ENCODE data around the gene ADGRB2.

ADGRB2 gene

DNA sequence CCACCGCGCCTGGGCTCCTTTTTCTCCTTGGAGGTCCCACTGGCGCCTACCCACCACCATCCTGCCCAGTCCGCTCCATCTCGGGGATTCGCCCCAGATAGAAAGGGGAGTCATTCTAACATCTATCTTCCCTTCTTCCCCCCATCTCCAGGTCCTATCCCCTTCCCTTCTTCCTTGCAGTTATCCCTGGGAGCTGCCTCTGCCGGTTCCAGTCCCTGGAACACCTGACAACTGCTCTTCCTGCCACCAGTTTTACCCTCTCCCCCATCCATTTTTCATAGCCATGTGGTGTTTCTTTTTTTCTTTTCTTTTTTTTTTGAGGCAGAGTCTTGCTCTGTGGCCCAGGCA is 48.3 kb downstream of the ADGRB2 start:
- Histone ChIP-seq H3K4me3 (ENCODE audit: low read depth, low read length) (no peak overlapping the region), H3K9me3 (ENCODE audit: control insufficient read depth, insufficient read depth, low read depth, low read length) (no peaks in the 10 kb centered on the region), H3K4me1 (ENCODE audit: control insufficient read depth, insufficient read depth, low read length) (no peaks in the 10 kb centered on the region), H3K27ac (ENCODE audit: extremely low read depth, low read depth, low read length) (no peak overlapping the region), H3K36me3 (ENCODE audit: control insufficient read depth in 2 of 2, insufficient read depth in 1 of 2, low read length in 2 of 2) (no peaks in the 10 kb centered on the region)
- POLR2A ChIA-PET = interaction anchor here (0.9 to 1.0 kb wide), 2 partner anchors 14 to 52 kb away, joined by 3 read pairs; no protein-coding TSS in a partner anchor
- CTCF ChIA-PET = interaction anchor here (0.6 to 7.7 kb wide), 31 partner anchors 8 to 342 kb away, joined by 3 to 77 read pairs (median 5); partner anchors contain the start of gene COL16A1
- peak; percentile 45; the same call in 1 of the 2 replicates for TF ChIP-seq ZBTB17 (tag by site-specific recombination; IDR thresholded peaks at IDR 0.05)
- no peak for TF ChIP-seq FEZF1 (tag by site-specific recombination; IDR thresholded peaks at IDR 0.05)
- peak; percentile 20; the same call in 1 of the 2 replicates for TF ChIP-seq ZNF341 (tag by site-specific recombination; IDR thresholded peaks at IDR 0.05; ENCODE audit: low read depth)
- TF ChIP-seq KLF10 (tag by site-specific recombination; IDR thresholded peaks at IDR 0.05) = no peak
- TF ChIP-seq ZNF10 (tag by site-specific recombination; IDR thresholded peaks at IDR 0.05) = no peak
- peak; percentile 90 for TF ChIP-seq ZNF366 (tag by site-specific recombination; conservative IDR thresholded peaks at IDR 0.05)
- 0 out of 2 replicates have a peak, but pooled peaks have one; percentile 33 for TF ChIP-seq ZBTB48 (tag by site-specific recombination; IDR thresholded peaks at IDR 0.05)
- TF ChIP-seq SP3 (tag by site-specific recombination; IDR thresholded peaks at IDR 0.05) = no peak
- TF ChIP-seq ZNF37A (tag by site-specific recombination; IDR thresholded peaks at IDR 0.05) = no peak
- TF ChIP-seq ZBTB8A (tag by site-specific recombination; IDR thresholded peaks at IDR 0.05) = 0 out of 2 replicates have a peak, but pooled peaks have one; percentile 17
- TF ChIP-seq, protein P1, sequence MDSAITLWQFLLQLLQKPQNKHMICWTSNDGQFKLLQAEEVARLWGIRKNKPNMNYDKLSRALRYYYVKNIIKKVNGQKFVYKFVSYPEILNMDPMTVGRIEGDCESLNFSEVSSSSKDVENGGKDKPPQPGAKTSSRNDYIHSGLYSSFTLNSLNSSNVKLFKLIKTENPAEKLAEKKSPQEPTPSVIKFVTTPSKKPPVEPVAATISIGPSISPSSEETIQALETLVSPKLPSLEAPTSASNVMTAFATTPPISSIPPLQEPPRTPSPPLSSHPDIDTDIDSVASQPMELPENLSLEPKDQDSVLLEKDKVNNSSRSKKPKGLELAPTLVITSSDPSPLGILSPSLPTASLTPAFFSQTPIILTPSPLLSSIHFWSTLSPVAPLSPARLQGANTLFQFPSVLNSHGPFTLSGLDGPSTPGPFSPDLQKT (IDR thresholded peaks at IDR 0.05; ENCODE audit: borderline replicate concordance, low read depth, low read length) = no peak

DNA sequence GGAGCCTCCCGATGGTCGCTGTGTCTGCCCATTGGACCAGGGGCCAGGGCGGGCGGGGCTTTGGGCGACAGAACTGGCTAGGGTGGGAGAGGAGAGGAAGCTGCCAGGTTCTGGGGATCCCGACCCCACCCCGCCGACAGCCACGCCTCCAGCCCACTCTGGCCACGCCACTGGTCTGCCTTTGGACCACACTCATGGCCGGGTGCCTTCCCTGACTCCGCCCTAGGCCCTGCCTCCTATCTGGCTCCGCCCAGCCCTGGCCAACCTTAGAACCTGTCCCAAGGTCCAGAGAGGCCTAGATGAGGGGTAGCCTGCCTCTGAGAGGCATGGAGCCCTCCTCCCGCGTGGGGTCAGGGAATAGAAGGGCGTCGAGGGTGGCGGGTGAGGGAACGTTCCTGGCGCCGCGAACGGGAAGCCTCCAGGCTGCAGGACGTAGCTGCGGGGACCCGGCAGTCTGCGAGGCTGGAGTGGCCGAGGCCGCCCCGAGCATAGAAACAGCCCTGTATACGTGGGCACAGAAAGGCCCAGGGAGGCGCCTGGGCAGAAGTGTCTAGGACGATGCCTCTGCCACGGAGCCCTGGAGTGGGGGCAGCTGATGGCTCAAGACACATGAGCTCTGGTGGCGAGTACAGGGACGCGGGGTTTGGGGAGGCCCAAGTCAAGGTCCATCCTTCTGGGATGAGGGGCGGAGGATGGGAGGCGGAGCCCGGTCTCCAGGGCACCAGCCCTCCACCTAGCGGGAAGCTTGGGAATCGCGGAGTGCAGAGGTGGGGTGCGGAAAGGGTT is 48.9 kb downstream of the ADGRB2 start:
- Histone ChIP-seq H3K9me3 (ENCODE audit: control insufficient read depth, insufficient read depth, low read depth, low read length) (no peaks in the 10 kb centered on the region), H3K27ac (ENCODE audit: extremely low read depth, low read depth, low read length) (no peak overlapping the region), H3K4me1 (ENCODE audit: control insufficient read depth, insufficient read depth, low read length) (no peaks in the 10 kb centered on the region), H3K4me3 (ENCODE audit: low read depth, low read length) (no peak overlapping the region), H3K36me3 (ENCODE audit: control insufficient read depth in 2 of 2, insufficient read depth in 1 of 2, low read length in 2 of 2) (no peaks in the 10 kb centered on the region)
- CTCF ChIA-PET = interaction anchor here (0.6 to 7.7 kb wide), 32 partner anchors 7 to 544 kb away, joined by 3 to 77 read pairs (median 5); partner anchors contain the start of gene COL16A1
- POLR2A ChIA-PET = interaction anchor here (0.9 kb wide), 1 partner anchor 51 kb away, joined by 3 read pairs; no protein-coding TSS in a partner anchor
- TF ChIP-seq, protein P2, sequence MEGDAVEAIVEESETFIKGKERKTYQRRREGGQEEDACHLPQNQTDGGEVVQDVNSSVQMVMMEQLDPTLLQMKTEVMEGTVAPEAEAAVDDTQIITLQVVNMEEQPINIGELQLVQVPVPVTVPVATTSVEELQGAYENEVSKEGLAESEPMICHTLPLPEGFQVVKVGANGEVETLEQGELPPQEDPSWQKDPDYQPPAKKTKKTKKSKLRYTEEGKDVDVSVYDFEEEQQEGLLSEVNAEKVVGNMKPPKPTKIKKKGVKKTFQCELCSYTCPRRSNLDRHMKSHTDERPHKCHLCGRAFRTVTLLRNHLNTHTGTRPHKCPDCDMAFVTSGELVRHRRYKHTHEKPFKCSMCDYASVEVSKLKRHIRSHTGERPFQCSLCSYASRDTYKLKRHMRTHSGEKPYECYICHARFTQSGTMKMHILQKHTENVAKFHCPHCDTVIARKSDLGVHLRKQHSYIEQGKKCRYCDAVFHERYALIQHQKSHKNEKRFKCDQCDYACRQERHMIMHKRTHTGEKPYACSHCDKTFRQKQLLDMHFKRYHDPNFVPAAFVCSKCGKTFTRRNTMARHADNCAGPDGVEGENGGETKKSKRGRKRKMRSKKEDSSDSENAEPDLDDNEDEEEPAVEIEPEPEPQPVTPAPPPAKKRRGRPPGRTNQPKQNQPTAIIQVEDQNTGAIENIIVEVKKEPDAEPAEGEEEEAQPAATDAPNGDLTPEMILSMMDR (tag by site-specific recombination; IDR thresholded peaks at IDR 0.05) = peak; percentile 64
- TF ChIP-seq ZNF501 (tag by site-specific recombination; IDR thresholded peaks at IDR 0.05) (no peak), EGR2 (tag by site-specific recombination; IDR thresholded peaks at IDR 0.05; ENCODE audit: low read depth) (0 out of 2 replicates have a peak, but pooled peaks have one; percentile 11), ZNF37A (tag by site-specific recombination; IDR thresholded peaks at IDR 0.05) (no peak), ZNF24 (tag by site-specific recombination; IDR thresholded peaks at IDR 0.05) (no peak), ZFHX2 (tag by site-specific recombination; conservative IDR thresholded peaks at IDR 0.05) (peak; percentile 22; the same call in 1 of the 2 replicates), IKZF3 (tag by site-specific recombination; IDR thresholded peaks at IDR 0.05) (0 out of 2 replicates have a peak, but pooled peaks have one; percentile 52), ZNF776 (tag by site-specific recombination; IDR thresholded peaks at IDR 0.05; ENCODE audit: borderline replicate concordance) (no peak)
- TF ChIP-seq, protein P3, sequence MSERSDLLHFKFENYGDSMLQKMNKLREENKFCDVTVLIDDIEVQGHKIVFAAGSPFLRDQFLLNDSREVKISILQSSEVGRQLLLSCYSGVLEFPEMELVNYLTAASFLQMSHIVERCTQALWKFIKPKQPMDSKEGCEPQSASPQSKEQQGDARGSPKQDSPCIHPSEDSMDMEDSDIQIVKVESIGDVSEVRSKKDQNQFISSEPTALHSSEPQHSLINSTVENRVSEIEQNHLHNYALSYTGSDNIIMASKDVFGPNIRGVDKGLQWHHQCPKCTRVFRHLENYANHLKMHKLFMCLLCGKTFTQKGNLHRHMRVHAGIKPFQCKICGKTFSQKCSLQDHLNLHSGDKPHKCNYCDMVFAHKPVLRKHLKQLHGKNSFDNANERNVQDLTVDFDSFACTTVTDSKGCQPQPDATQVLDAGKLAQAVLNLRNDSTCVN (tag by site-specific recombination; optimal IDR thresholded peaks at IDR 0.05) = peak; percentile 14
- TF ChIP-seq, protein P4, sequence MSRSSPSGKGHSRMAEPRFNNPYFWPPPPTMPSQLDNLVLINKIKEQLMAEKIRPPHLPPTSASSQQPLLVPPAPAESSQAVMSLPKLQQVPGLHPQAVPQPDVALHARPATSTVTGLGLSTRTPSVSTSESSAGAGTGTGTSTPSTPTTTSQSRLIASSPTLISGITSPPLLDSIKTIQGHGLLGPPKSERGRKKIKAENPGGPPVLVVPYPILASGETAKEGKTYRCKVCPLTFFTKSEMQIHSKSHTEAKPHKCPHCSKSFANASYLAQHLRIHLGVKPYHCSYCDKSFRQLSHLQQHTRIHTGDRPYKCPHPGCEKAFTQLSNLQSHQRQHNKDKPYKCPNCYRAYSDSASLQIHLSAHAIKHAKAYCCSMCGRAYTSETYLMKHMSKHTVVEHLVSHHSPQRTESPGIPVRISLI (tag by site-specific recombination; IDR thresholded peaks at IDR 0.05) = no peak
- TF ChIP-seq, protein P5, sequence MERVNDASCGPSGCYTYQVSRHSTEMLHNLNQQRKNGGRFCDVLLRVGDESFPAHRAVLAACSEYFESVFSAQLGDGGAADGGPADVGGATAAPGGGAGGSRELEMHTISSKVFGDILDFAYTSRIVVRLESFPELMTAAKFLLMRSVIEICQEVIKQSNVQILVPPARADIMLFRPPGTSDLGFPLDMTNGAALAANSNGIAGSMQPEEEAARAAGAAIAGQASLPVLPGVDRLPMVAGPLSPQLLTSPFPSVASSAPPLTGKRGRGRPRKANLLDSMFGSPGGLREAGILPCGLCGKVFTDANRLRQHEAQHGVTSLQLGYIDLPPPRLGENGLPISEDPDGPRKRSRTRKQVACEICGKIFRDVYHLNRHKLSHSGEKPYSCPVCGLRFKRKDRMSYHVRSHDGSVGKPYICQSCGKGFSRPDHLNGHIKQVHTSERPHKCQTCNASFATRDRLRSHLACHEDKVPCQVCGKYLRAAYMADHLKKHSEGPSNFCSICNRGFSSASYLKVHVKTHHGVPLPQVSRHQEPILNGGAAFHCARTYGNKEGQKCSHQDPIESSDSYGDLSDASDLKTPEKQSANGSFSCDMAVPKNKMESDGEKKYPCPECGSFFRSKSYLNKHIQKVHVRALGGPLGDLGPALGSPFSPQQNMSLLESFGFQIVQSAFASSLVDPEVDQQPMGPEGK (tag by site-specific recombination; IDR thresholded peaks at IDR 0.05) = 0 out of 2 replicates have a peak, but pooled peaks have one; percentile 14
- TF ChIP-seq, protein P6, sequence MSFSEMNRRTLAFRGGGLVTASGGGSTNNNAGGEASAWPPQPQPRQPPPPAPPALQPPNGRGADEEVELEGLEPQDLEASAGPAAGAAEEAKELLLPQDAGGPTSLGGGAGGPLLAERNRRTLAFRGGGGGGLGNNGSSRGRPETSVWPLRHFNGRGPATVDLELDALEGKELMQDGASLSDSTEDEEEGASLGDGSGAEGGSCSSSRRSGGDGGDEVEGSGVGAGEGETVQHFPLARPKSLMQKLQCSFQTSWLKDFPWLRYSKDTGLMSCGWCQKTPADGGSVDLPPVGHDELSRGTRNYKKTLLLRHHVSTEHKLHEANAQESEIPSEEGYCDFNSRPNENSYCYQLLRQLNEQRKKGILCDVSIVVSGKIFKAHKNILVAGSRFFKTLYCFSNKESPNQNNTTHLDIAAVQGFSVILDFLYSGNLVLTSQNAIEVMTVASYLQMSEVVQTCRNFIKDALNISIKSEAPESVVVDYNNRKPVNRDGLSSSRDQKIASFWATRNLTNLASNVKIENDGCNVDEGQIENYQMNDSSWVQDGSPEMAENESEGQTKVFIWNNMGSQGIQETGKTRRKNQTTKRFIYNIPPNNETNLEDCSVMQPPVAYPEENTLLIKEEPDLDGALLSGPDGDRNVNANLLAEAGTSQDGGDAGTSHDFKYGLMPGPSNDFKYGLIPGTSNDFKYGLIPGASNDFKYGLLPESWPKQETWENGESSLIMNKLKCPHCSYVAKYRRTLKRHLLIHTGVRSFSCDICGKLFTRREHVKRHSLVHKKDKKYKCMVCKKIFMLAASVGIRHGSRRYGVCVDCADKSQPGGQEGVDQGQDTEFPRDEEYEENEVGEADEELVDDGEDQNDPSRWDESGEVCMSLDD (tag by site-specific recombination; IDR thresholded peaks at IDR 0.05) = 0 out of 2 replicates have a peak, but pooled peaks have one; percentile 33
